BLaER1 treated with 17β-estradiol and CSF1 and Interleukin-3, amounts not matched to agents 10 nM and 100 nM (cell line): ENCODE measurements around the gene SORT1.

ENCODE experiments used
- H3K27ac ChIP-seq, 11 experiments: shearing (Covaris generic); formaldehyde crosslinking; 2 replicates each; pipeline ENCODE4 v1.8.1; 2022
- H3K27me3 ChIP-seq, 11 experiments: shearing (Covaris generic); formaldehyde crosslinking; 2 replicates each; pipeline ENCODE4 v1.8.1; 2022
- H3K36me3 ChIP-seq, 11 experiments: shearing (Covaris generic); formaldehyde crosslinking; 2 replicates each; pipeline ENCODE4 v1.8.1; 2022
- H3K4me1 ChIP-seq, 10 experiments: shearing (Covaris generic); formaldehyde crosslinking; 2 replicates each; pipeline ENCODE4 v1.8.1; 2022
- H3K4me2 ChIP-seq, 11 experiments: shearing (Covaris generic); formaldehyde crosslinking; 2 replicates each; pipeline ENCODE4 v1.8.1; 2022
- H3K4me3 ChIP-seq, 10 experiments: shearing (Covaris generic); formaldehyde crosslinking; 2 replicates each; pipeline ENCODE4 v1.8.1; 2022
- H3K9ac ChIP-seq, 11 experiments: shearing (Covaris generic); formaldehyde crosslinking; 2 replicates each; pipeline ENCODE4 v1.8.1; 2022
- H3K9me3 ChIP-seq, 11 experiments: shearing (Covaris generic); formaldehyde crosslinking; replicated peaks in 1 of 11; 2 replicates each; pipeline ENCODE4 v1.8.1; 2022
- H4K20me1 ChIP-seq, 11 experiments: shearing (Covaris generic); formaldehyde crosslinking; 2 replicates each; pipeline ENCODE4 v1.8.1; 2022
- Cebpa-rat ChIP-seq, 11 experiments: shearing (Covaris generic); IDR thresholded peaks; 2 replicates each; pipeline ENCODE4 v1.8.1; 2022

The SORT1 gene

DNA sequence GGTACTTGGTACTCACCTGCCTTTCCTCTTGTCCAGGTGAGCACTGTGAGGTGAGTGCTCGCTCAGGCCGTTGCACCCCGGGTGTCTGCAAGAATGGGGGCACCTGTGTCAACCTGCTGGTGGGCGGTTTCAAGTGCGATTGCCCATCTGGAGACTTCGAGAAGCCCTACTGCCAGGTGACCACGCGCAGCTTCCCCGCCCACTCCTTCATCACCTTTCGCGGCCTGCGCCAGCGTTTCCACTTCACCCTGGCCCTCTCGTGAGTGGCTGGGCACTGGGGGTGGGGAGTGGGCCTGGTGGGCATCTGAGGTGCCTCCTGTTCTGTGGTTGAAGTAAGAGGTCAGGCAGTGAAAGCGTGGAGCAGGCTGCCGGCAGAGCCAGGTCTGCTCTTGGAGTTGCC, 136.7 kb downstream of the SORT1 start:
- Histone ChIP-seq H3K4me3 (no peak overlapping the region), H3K9ac (no peak overlapping the region), H3K9me3 (no peaks in the 10 kb centered on the region), H4K20me1 (no peaks in the 10 kb centered on the region), H3K4me2 (no peak overlapping the region), H3K36me3 (peaks cover 0 to 46% (median 14%) of the 10 kb centered on the region in 11 experiments; a peak in 12 of 22 replicates), H3K4me1 (peaks cover 0 to 14% (median 7%) of the 10 kb centered on the region in 10 experiments; a peak in 14 of 20 replicates), H3K27me3 (no peaks in the 10 kb centered on the region), H3K27ac (no peak overlapping the region)
- TF ChIP-seq Cebpa-rat (IDR thresholded peaks at IDR 0.05): no peak

DNA sequence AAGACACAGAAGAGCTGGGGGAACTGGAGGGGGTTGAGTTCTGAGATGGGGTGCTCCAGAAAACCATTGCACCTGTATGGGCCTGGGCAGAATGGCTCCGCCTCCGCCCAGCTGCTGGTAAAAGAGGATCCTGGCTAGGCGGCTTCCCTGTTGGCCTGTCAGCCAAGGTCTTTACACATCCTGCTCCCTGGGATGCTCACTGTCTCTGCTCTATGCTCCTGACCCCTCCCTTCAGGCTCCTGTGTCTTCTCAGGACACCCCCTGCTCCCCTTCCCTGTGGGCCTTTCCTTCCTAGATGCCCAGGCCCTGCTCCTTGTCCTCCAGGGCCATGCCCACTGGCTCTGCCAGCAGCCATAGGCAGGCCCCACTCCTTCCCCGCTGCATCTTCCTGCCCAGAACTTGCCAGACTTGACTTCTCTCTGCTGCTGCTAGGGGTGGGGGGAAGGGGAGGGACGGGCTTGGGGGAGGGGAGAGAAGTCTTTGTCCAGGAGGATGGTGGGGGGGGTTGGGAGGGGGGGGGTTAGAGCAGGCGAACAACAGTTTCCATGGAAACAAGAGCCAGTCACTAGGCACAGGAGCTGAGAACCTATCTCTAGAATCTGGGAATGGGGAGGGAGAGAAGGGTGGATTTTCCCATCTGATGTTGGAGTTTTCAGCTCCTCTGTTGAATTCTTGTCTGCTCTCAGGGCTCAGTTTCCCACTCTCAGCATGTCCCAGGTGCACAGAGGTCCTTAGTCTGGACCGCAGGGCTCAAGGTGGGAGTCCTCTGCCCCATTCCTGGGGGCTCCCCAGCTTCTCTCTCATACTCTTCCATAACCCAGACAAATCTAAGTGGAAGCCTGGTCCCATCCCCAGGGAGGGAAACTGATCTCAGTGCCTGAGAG, 137.8 kb downstream of the SORT1 start:
- H3K4me1 ChIP-seq: peaks cover 10 to 24% (median 18%) of the 10 kb centered on the region in 10 experiments

More for the DNA sequence above, 137.8 kb downstream of the SORT1 start:
- H4K20me1 ChIP-seq: no peaks in the 10 kb centered on the region
- no peak overlapping the region for H3K4me2 ChIP-seq
- no peaks in the 10 kb centered on the region for H3K9me3 ChIP-seq
- H3K36me3 ChIP-seq: peaks cover 0 to 35% (median 14%) of the 10 kb centered on the region in 11 experiments; a peak in 12 of 22 replicates
- H3K9ac ChIP-seq: 0 out of 22 replicates have a peak overlapping the region, but pooled peaks of 1 of the 11 experiments have one; percentile 23
- no peak overlapping the region for H3K4me3 ChIP-seq
- no peak overlapping the region for H3K27ac ChIP-seq
- no peaks in the 10 kb centered on the region for H3K27me3 ChIP-seq
- no peak for TF ChIP-seq Cebpa-rat (IDR thresholded peaks at IDR 0.05)
